ENCODE results near the gene RGL2.

RGL2 gene

GRCh38 chr6:33249732-33250630 lies 48.8 kb downstream of the RGL2 start:
- DNase-seq, result peak in 1 of 10 donors; percentile 16
- intact Hi-C loops (cut with DNase I), result loop anchor here (2.0 to 10.0 kb wide), 4 partner anchors 38 to 363 kb away; partner anchors contain the start of gene COL11A2

DNA sequence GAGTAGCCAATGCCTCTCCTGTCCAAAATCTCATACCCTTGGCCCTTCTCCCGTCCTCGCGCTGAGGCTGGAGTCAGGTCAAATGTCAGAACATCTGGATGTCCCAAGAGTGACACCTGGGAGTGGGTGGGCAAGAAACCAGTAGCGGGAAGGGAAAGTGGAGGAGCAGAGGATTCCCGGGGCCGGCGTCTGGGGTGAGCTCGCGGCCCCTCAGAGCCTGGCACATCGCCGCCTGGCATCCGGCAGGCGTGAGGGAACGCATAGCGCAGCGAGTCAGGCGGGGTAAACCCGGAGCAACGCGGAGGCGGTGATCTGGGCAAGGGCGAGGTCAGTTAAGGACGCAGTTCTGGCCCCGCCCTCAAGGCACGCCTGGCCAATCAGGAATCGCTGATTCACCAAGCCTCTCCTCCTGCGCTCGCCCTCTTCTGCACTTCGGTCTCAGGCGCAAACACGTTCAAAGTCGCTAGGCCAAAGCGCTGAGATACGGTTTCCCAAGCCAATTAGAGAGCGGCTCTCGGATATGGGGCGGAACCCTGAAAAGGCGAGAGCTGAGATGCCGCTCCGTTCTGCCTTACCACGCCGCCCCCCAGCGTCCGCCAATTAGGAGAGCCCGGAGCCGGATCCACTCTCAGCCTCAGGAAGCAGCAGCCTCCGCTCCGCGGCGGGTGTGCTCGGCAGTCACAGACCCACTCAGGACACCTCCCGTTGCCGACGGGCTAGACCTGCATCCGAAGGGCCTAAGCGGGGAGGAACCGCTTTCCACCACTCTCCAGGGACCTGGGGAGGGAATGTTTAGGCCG lies 49.6 kb downstream of the RGL2 start:
- intact Hi-C loops (cut with DNase I), result loop anchor here (1.0 to 10.0 kb wide), 6 partner anchors 37 to 362 kb away; partner anchors contain the start of gene COL11A2
- DNase-seq, result peak; percentile 93 to 99 (median 97)

DNA sequence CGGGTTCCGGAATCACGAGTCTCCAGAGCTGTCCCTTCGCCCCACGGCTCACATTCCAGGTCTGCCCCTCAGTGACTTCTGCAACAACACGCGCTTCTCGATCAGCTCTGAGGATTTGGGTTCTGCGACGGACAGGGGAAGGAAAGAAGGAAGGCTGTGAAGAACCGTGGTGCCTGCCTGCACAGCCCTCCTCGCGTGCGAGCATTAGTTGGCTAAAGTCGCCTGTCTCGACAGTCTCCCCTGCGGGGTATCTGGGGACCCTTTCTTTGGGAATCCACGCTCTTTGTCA lies 50.2 kb downstream of the RGL2 start:
- peak in 2 of 10 donors; percentile 12 to 81 for DNase-seq
- intact Hi-C loops (cut with DNase I), result loop anchor here (1.0 to 10.0 kb wide), 6 partner anchors 36 to 361 kb away; partner anchors contain the start of gene COL11A2

- DNase-seq, result peak; percentile 83 to 98 (median 91)
- intact Hi-C loops (cut with DNase I), result loop anchor here (1.0 to 10.0 kb wide), 6 partner anchors 36 to 361 kb away; partner anchors contain the start of gene COL11A2
Measured at GRCh38 chr6:33247977-33248642, 50.6 kb downstream of the RGL2 start.

DNA sequence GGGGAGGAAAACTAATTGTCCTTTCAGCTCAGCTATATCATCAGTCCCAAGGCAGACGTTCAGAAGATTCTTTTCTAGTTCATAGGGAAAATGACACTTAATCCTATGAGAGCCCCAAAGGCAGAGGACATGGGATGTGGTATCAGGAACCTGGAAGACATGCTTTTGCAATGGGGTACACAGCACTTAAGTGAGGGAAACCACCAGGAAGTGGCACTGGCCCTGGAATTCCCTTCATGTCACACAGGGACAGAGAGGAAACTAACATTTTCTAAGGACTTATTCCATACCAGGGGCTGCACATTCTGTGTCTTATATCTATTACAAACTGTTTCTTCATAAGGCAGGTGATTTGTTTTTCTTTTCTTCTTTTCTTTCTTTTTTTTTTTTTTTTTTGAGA lies 55.3 kb downstream of the RGL2 start:
- intact Hi-C loops (cut with DNase I), result loop anchor here (10.0 kb wide), 1 partner anchor 49 kb away; the partner anchor contains the start of gene COL11A2
- DNase-seq, result no peak

DNA sequence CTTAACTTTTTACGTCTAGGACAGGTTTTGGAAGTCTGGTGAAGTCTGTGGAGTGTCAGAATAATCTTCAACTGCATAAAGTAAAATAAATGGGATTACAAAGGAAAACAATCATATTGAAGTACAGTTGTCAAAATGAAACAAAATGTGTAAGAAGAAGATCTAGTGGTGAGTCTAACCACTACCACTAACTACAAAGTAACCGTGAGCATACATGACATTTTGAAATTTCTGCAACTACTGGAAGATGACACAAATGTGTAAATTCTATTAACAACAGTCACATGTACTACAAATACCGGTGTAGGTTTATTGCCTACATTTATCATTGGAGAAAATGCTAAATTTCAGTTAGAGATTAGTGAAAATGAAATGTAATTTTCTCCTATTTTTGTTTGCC lies 56.8 kb downstream of the RGL2 start:
- DNase-seq, result no peak
- intact Hi-C loops (cut with DNase I), result loop anchor here (10.0 kb wide), 1 partner anchor 47 kb away; the partner anchor contains the start of gene COL11A2

Measured in posterior cingulate gyrus (tissue), 11 donors.